ENCODE data around the gene GPR84. TPM values are rescaled to one million over a fixed set of nuclear protein-coding genes. Genes with fewer than 3 reads are reported as not detected.

GPR84 gene
- total RNA-seq, 1 experiment from 2014 or later: not detected

- H3F3A ChIP-seq (ENCODE audit: insufficient read depth, low read depth): peaks cover 41% of the 10 kb centered on the region; the same call in 1 of the 2 replicates
- no peaks in the 10 kb centered on the region for H3K27me3 ChIP-seq (ENCODE audit: insufficient read depth, low read depth)
- CTCF ChIA-PET: no interaction called here
- no peak overlapping the region for H3K4me3 ChIP-seq
- intact Hi-C loops (cut with micrococcal nuclease; ENCODE audit: unreplicated experiment): no loop called here
- no peaks in the 10 kb centered on the region for H3K9me2 ChIP-seq (ENCODE audit: insufficient read depth)
- no peak for DNase-seq
- no peak for TF ChIP-seq EZH2 (IDR thresholded peaks at IDR 0.05; ENCODE audit: low read depth)
- TF ChIP-seq, protein P1, sequence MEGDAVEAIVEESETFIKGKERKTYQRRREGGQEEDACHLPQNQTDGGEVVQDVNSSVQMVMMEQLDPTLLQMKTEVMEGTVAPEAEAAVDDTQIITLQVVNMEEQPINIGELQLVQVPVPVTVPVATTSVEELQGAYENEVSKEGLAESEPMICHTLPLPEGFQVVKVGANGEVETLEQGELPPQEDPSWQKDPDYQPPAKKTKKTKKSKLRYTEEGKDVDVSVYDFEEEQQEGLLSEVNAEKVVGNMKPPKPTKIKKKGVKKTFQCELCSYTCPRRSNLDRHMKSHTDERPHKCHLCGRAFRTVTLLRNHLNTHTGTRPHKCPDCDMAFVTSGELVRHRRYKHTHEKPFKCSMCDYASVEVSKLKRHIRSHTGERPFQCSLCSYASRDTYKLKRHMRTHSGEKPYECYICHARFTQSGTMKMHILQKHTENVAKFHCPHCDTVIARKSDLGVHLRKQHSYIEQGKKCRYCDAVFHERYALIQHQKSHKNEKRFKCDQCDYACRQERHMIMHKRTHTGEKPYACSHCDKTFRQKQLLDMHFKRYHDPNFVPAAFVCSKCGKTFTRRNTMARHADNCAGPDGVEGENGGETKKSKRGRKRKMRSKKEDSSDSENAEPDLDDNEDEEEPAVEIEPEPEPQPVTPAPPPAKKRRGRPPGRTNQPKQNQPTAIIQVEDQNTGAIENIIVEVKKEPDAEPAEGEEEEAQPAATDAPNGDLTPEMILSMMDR (conservative IDR thresholded peaks at IDR 0.05): no peak
- no peak overlapping the region for H3K4me2 ChIP-seq
- no peaks in the 10 kb centered on the region for H3K79me2 ChIP-seq (ENCODE audit: low read depth)
- H3K27ac ChIP-seq: no peak overlapping the region
- BruUV-seq (replicated peaks): no TSS peak
- H4K20me1 ChIP-seq (ENCODE audit: insufficient read depth): no peaks in the 10 kb centered on the region
- H3K9me3 ChIP-seq (ENCODE audit: insufficient read depth, low read depth): no peaks in the 10 kb centered on the region
- peaks cover 34% of the 10 kb centered on the region for H3K36me3 ChIP-seq (ENCODE audit: low read depth)
- H3K4me1 ChIP-seq (replicated peaks; ENCODE audit: insufficient read depth): no peaks in the 10 kb centered on the region
- no peak overlapping the region for H2AFZ ChIP-seq
- POLR2A ChIA-PET (ENCODE audit: unreplicated experiment): no interaction called here
Observed at GRCh38 chr12:54350743-54351142, 13.5 kb downstream of the GPR84 start.

GRCh38 chr12:54349679-54350078, 14.6 kb downstream of the GPR84 start:
- Histone ChIP-seq H3K79me2 (ENCODE audit: low read depth) (no peaks in the 10 kb centered on the region), H4K20me1 (ENCODE audit: insufficient read depth) (no peaks in the 10 kb centered on the region), H3K9me3 (ENCODE audit: insufficient read depth, low read depth) (no peaks in the 10 kb centered on the region), H3K36me3 (ENCODE audit: low read depth) (peaks cover 44% of the 10 kb centered on the region), H3K9me2 (ENCODE audit: insufficient read depth) (no peaks in the 10 kb centered on the region), H3F3A (ENCODE audit: insufficient read depth, low read depth) (peaks cover 36% of the 10 kb centered on the region; the same call in 1 of the 2 replicates), H3K27me3 (ENCODE audit: insufficient read depth, low read depth) (no peaks in the 10 kb centered on the region), H3K4me1 (replicated peaks; ENCODE audit: insufficient read depth) (no peaks in the 10 kb centered on the region), H3K4me3 (no peak overlapping the region), H3K27ac (no peak overlapping the region), H2AFZ (no peak overlapping the region), H3K4me2 (no peak overlapping the region)
- BruUV-seq (replicated peaks): no TSS peak
- TF ChIP-seq, protein P1 (conservative IDR thresholded peaks at IDR 0.05): no peak
- no peak for TF ChIP-seq EZH2 (IDR thresholded peaks at IDR 0.05; ENCODE audit: low read depth)
- DNase-seq: no peak
- ChIA-PET POLR2A (ENCODE audit: unreplicated experiment) (no interaction called here), CTCF (no interaction called here)
- intact Hi-C loops (cut with micrococcal nuclease; ENCODE audit: unreplicated experiment): no loop called here

DNA sequence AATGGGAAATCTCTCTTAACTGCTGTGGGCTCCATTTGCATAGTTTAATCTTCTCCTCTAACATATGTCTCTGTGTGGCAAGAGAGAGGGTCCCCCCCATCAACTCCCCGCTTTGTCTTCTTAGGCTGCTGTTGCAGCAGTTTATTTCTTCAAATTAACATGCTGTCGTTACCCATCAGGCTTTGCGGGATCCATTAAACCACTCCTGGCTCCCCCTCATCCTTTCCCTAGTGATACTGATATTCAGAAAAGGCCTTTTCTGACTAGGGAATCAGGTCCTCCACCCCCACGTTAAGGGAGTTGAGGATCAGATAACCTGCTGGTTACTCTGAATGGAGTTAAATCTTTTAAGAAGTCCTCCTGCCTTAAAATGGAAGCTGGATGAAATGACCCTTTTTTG, 15.2 kb downstream of the GPR84 start:
- H3K27ac ChIP-seq: no peak overlapping the region
- H3K4me3 ChIP-seq: no peak overlapping the region
- TF ChIP-seq, protein P1 (conservative IDR thresholded peaks at IDR 0.05): no peak
- TF ChIP-seq EZH2 (IDR thresholded peaks at IDR 0.05; ENCODE audit: low read depth): no peak
- H3K9me2 ChIP-seq (ENCODE audit: insufficient read depth): no peaks in the 10 kb centered on the region
- H4K20me1 ChIP-seq (ENCODE audit: insufficient read depth): no peaks in the 10 kb centered on the region
- peaks cover 35% of the 10 kb centered on the region; the same call in 1 of the 2 replicates for H3F3A ChIP-seq (ENCODE audit: insufficient read depth, low read depth)
- no peaks in the 10 kb centered on the region for H3K79me2 ChIP-seq (ENCODE audit: low read depth)
- ChIA-PET CTCF (no interaction called here), POLR2A (ENCODE audit: unreplicated experiment) (no interaction called here)
- no peak overlapping the region for H3K4me2 ChIP-seq
- DNase-seq: no peak
- BruUV-seq (replicated peaks): no TSS peak
- H2AFZ ChIP-seq: no peak overlapping the region
- no peaks in the 10 kb centered on the region for H3K27me3 ChIP-seq (ENCODE audit: insufficient read depth, low read depth)
- no peaks in the 10 kb centered on the region for H3K4me1 ChIP-seq (replicated peaks; ENCODE audit: insufficient read depth)
- H3K36me3 ChIP-seq (ENCODE audit: low read depth): peaks cover 49% of the 10 kb centered on the region
- intact Hi-C loops (cut with micrococcal nuclease; ENCODE audit: unreplicated experiment): no loop called here
- no peaks in the 10 kb centered on the region for H3K9me3 ChIP-seq (ENCODE audit: insufficient read depth, low read depth)

All from PC-9 (cell line).